ENCODE data around the gene ARAP2.

The ARAP2 gene

DNA sequence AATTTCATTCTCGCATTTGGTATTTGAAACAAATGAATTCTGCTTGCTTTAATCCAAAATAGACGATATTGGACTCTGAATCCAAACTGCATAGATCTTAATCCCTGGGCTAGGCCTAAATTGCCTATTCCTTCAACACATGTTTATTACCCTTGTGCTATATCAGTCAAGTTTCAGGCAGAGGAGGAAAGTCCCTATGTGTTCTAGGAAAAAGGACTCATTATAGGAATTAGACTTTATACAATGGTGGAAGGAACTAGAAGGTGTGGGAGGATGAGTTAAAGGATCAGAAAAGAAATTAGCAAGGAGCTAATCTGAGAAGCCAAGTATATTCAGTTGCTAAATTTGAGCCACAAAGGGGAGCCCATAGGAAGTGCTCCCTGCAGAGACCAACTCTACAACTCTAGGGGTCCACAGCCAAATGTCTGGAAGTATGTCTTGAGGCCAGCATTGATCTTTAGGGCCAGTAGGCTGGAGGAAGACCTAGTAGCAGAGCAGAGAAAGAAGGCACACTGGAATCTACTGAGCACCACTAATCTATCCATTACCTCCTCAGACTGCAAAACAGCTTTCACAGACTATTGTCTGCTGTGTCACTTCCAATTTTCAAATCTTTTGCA, 20.0 kb upstream of the ARAP2 start:
- DNase-seq (ENCODE audit: low spot score), result no peak

DNA sequence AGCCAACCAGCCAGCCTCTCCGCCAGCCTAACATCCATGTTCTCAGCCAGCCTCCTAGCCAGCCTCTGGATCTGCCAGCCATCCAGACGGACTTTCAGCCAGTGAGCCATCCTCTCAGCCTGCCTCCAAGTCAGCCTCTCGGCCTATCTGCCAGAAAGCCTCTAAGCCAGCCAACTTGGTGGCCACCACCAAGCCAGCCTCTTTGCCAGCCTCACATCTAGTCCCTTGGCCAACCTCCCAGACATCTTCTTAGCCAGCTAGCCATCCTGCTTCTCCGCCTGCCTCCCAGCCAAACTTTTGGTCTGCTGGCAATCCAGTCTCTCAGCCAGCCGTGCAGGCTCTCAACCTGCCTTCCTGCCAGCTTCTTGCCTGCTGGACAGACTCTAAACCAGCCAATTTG, 16.4 kb upstream of the ARAP2 start:
- no peak for DNase-seq (ENCODE audit: low spot score)

DNA sequence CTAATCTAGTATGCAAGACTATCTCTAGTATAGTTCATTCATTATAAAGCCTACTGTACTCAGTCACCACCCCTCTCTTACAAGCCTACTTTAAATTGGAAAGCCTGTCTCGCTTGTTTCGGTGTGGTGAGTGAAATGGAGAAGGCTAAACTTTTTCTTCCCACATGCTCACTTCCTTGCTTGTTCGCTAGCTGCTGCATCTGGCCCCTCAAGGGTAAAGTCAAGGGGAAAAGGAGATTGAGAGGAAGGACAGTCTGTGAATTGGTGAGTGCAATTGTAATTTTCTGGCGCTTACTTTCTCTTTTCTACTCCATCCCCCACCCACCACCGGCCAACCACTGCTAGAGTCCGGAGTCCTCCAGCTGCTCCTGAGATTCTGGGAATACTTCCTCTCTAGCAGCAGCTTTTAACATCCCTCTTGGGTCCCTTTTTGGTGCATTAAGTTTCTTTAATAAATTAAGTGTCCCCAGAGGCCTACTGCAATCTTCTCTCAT, 12.1 kb upstream of the ARAP2 start:
- no peak for DNase-seq (ENCODE audit: low spot score)

DNA sequence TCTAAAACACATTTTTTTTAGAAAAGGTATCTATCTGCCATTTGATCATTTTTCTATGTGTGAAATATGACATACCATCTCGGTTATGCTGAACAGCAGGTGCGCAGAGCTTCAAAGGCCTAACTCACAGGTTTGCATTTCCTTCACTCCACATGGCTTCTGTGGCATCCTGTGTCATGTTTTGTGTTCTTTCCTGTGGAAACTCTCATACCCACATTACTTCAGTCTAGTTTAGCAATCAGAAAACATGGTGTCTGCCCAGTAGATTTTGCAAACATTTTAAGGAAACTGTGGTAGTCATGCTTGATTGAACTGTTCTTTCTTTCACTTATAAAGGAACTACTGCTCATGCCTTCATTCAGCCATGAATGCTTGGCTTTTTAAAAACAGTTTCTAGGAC, 11.3 kb upstream of the ARAP2 start:
- no peak for DNase-seq (ENCODE audit: low spot score)

DNA sequence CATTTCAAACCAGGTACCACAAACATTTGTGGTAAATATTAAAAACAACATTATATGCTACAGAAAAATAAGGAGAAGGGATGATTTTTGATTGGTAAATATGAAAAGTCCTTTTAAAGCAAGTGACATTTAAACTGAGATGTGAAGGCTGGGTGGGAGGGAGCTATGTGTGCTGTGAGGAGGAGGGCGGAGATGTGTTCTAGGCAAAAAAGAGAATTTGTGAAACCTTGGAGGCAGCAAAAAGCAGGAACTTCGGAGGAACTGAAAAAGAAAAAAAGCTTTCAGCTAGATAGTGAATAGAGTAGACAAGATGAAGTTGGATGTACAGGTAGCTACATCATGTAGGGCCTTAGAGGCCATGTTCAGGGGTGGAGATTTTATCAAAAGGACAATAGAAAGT, 10.1 kb upstream of the ARAP2 start:
- DNase-seq (ENCODE audit: low spot score), result no peak

DNA sequence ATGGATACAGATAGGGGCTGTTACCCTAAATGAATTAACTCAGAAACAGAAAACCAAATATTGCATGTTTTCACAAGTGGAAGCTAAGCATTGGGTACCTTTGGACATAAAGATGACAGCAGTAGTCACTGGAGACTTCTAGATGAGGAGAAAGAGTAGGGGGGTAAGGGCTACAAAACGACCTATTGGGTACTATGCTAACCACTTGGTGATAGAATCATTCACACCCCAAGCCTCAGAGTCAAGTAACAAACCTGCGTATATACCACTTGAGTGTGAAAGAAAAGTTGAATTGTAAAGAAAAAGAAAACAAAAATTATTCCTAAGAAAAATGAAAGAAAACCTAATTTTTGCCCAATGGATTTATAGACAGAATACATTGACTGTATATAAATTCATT, 7.7 kb upstream of the ARAP2 start:
- no peak for DNase-seq (ENCODE audit: low spot score)

DNA sequence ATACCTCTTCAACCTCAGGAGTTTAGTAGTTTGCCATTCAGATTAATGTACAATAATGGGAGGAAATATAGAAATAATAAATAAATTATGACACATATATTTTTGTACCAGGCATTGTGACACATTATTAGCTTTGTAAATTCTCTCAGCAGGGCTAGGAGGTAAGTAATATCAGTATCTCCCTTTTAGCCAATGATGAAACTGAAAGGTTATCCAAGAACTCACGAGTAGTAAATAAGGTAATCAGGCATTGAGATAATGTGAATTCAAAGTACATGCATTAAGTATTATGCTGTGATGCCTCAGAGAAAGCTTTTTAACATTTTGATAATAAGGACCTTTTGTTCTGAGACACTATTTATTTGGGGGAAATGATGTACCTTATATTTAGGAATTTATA, 5.3 kb upstream of the ARAP2 start:
- DNase-seq (ENCODE audit: low spot score), result no peak

DNA sequence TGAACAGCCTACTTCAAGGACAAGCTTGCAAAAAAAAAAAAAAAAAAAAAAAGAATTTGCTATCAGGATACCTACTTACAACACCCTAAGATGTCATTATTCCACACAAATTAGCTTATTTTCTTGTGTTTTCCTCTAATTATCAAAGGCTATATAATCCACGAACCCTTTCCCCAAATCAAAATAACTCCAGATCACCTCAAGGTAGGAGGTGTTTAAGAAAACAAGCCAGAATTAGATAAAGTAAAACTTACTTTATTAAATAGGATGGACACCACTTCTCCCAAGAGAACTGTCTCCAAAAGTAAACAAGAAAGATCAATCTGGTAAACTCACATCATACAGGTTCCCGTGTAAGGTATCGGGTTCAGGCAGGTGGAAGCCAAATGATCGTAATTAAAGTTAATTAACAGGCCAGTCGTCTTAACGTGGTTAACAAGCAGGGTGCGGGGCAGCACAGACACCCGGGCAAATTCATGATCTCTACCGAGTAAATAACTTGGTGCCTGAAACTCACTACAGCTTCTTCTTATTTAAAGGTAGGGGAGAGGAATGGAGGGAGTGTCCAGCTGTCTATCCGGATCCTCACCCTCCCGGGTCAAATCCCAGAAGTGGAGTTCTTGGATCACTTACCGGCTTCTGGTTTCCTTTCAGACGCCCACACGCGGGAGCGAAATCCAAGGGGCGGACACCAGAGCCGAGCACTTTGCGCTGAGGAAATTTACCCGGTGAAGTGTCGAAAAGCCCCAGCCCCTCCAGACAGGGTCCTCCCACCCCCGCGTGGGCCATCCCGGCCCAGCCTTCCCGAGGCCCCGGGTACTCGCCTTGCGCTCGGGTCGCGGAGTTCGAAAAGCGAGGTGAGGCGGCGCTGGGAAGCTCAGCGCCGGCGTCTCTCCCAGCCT, 708 bp downstream of the ARAP2 start:
- DNase-seq (ENCODE audit: low spot score), result no peak

DNA sequence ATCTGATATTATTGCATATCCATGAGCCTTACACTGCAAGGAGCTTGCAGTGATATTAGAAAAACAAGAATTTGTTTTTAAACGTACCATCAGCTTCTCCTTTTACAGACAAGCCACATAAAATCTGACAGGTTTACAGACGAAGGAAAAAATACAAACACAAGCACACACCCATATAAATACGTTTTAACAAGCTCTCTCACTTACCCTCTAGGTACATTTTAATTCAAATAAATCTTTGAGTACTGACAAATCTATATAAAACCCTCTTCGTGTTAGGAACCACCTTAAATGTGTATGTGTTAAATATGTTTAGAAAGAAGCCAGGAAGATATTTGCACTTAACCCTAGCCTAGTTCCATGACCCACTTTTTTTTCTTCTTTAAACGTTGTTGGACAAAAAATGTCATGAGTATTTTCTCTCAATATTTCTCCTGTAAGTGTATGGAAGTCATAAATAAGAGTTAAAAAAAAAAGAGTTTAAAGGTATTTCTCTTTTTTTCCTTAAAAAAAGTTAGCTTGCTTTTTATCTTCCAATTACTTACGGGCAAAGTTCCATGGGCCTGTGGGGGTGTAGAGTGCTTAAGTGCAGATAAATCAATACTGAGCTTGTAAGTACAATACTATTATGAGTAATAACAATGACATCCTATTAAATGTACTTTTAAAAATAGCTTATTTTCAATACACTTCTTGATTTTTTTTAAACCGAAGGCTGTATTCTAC, 1.5 kb downstream of the ARAP2 start:
- no peak for DNase-seq (ENCODE audit: low spot score)

DNA sequence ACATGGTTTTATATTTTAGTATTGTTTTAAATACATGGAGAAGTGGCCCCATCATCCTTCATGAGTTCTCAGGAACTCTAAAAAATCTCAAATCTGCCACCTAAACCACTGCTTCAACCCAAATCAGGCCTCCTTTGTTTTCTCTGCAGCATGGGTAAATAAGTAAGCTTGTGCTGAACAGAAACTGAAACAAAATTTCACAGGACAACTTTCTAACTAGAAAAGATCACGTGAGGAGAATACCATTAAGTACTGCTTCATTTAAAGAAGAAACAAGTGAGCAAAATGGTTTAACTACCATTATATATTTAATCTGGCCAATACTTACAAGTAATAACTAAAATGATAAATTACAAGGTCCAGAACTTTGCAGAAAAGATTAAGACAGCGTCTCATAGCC, 2.5 kb downstream of the ARAP2 start:
- no peak for DNase-seq (ENCODE audit: low spot score)

DNA sequence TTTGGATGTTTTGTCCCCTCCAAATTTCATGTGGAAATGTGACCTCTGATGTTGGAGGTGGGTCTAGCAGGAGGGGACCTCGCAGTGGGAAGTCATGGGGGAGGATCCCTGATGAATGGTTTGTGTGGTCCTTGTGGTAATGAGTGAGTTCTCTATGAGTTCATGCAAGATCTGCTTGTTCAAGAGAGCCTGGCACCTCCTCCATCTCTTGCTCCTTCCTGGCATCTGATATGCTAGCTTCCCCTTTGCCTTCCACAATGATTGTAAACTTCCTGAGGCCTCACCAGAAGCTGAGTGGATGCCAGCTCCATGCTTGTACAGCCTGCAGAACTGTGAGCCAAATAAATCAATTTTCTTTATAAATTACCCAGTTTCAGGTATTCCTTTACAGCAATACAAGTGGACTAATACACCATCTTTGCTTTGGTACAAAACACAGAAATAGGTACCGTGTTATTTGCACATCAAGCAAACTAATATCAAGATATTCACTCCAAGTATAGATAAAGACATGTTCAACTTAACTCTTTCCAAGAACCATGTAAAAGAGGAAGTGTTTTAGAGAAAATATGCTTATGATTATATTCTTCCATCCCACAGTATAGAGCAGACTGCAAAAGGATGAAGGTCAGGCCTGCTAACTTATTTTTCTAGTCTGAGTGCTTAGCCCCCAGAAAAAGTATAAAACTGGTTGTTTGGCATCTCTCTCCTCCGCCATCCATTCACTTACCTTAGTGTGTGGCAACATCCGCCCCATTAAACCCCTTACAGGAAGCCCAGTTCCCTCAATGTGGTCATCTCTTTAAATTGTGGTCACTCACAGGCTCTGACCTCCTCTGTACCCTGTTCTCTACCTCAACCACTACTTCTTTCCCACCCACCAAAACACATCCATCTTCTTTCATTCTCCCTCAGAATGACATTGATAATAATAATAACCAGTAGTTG, 6.7 kb downstream of the ARAP2 start:
- no peak for DNase-seq (ENCODE audit: low spot score)

DNA sequence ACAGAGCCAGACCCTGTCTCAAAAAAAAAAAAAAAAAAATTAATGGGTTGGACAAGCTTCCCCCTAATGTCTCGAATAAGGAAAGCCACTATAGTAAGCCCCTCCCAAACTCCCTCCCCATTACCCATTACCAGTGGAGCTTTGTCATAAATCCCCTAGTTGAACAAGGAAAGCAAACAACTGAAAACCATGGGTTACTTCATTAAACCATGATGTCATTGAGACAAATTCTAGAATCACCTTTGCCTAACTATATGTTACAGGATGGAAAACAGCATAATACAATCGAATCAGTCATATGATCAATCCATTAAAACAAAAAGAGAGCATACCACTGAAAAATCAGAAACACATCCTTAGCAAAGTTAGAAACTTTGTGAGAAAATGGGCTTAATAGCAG, 8.2 kb downstream of the ARAP2 start:
- DNase-seq (ENCODE audit: low spot score), result no peak

DNA sequence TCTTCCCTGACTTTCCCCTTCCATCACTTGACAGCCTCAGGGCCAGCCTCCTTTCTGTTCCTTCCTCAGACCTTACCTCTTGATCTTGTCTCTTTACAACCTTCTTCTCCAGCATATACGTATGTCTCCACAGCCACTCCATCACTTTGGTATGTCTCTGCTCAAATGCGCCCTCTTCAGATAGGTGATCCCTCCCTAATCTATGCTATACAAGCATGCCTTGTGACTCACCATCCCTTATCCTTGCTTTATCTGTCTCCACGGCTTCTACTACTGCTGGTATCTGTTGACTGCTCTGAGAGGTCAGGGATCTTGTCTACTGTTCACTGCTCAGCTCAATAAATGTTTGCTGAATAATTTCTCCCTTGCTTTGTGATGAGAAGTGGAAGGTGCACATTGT, 9.0 kb downstream of the ARAP2 start:
- DNase-seq (ENCODE audit: low spot score), result no peak

DNA sequence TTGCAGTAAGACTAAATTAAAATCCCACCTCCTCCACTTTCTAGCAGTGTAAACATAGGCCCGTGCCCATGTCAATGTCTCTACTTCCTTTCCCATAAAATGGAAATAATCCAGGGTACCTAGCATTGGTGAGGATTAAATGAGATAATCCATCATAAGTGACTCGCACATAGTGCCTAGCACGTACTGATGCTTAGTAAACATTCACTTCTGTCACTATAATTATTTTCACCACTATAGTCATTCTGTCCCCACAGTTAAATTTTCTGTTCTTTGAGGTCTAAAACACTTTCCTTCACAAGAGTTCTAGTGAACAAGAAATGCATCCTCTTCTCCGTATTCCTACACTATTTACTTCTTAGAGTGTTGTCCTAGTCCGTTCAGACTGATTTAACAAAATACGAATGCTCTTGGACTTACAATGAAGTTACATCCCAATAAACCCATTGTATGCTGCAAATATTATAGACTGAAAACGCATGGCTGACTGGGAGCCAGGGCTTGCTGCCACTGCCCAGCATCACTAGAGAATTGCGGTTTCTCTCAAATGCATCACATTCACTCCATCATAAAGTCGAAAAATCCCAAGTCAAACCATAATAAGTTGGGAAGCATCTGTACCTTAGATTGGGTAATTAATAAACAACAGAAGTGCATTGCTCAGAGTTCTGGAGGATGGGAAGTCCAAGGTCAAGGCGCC, 10.6 kb downstream of the ARAP2 start:
- DNase-seq (ENCODE audit: low spot score), result no peak

DNA sequence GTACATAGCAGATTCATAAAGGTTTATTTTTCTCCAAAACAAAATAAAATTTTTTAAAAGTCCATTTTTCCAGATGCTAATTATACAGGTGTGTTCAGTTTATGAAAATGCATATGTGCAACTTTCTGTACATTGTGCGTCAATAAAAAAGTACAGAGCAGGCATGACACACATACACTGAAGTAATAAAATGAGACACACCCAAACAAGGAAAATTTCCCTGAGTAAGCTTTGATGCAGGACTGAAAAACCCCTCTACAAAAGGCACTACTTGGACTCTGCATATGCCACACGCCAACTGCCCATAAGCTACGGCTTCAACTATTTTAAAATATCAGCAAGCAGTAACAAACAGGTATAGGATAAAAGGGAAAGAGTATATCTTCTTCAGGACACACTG, 13.8 kb downstream of the ARAP2 start:
- DNase-seq (ENCODE audit: low spot score), result no peak

DNA sequence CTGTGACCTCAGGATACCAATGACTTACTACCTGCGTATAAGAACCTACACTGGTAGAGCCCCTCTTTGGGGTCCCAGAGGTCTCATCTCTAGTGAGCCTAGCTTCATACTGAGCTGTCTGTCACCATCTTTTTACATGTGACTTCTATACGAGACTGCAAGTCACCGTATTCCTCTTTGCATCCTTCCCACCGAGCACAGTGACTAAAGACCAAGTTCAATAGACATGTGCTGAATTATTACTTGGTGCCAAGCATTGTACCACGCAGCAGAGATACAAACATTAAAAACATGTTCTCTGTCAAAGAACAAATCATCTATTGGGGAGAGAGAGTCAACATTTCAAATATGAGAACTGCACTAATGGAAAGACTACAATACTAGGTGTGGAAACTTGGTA, 16.4 kb downstream of the ARAP2 start:
- no peak for DNase-seq (ENCODE audit: low spot score)

DNA sequence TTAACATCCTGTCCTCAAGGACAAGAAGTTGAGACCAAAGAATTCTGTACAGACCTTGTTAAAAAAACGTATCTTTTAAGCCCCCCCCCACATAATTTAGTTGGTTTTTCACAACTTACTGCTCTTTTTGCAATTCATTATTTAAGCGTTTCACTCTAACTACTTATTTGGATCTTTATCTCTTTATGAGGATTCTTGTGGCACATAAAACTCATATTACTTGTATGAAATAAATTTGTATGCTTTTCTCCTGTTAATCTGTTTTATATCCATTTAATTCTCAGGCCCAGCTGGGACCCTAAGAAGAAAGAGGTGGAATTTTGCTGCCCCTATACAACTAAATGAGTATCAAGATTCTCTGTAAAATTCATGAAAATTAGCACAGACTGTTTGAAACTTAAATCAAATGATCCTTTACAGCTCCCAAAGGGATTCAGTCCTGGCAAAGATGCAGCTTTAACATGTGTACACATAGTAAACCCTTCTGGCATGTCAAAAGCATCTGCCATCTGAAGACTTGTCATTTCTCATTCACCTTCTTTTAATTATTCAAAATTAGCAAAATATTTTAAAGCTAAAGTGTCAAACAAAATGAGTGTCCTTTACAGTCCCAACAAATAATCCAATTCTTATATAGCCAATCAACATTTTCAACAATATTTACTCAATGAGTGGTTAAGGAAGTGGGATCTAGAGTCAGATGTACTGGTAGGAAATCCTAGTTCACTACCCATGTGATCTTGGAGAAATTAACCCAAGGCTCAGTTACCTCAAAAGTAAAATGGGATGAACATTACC, 17.7 kb downstream of the ARAP2 start:
- no peak for DNase-seq (ENCODE audit: low spot score)

DNA sequence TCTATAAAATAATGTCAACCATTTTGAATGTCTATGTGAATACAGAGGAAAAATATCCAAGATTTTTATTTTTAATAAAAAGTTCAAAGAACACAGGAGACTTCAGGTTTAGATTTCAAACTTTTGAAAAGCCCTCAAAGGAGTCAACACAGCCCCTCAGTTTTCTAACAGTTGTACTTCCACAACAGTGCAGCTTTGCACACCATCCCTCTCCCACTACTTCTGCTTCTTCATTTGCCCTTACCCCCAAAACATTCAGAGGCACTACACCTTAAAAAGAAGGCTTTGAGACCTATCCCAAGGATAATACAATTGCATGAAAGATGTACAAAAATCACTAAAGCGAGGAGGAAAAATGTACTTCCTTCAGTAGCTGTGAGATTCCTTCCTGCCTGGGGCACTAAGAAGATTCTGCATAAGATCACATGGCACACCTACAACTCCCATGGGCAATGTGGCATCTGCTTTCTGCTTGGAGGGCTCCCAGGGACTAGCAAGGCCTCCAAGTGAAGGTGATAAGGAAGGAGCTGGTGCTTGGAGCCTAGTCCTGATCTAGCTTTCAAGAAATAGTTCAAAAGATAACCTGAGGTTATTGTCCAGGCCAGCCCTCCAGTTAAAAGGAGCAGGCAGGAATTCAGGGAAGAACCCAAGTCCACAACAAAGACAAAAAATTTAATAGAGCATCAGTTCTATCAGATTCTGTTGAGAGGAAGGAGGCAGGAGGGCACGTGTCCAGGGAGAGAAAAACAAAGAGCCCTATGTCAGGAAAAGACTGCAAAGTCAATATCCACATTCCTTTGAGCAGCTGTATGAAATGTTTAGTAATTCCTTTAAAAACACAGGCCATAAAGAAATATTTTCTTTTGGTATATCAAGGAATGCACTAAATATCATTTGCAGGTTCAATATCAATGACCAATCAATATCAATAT, 19.1 kb downstream of the ARAP2 start:
- peak; percentile 25 for DNase-seq (ENCODE audit: low spot score)

DNA sequence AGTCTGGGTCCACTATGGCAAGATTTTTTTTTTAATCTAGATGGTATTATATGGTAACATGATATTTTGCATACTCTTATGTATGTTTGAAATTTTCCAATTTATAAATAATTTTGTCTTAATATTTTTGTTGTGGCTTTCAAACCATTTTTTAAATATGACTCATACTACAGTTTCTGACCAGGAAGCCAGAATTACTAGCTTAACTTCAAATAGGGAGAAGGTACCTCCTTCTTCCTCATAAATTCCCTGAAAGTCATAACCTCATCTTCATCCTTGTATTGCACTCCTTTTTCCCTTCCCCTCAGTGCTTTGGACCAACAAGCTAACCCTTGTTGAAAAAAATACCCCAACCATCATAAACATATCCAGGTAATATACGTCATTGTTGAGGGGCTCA, 21.6 kb downstream of the ARAP2 start:
- DNase-seq (ENCODE audit: low spot score), result no peak
